ENCODE measurements around the gene KLHL29. TPM values are rescaled to one million over a fixed set of nuclear protein-coding genes. Genes with fewer than 3 reads are reported as not detected.

KLHL29 gene
- polyA plus RNA-seq, 1 of the 3 experiments (the other 2 are of a cell fraction), result 4.6 TPM

DNA sequence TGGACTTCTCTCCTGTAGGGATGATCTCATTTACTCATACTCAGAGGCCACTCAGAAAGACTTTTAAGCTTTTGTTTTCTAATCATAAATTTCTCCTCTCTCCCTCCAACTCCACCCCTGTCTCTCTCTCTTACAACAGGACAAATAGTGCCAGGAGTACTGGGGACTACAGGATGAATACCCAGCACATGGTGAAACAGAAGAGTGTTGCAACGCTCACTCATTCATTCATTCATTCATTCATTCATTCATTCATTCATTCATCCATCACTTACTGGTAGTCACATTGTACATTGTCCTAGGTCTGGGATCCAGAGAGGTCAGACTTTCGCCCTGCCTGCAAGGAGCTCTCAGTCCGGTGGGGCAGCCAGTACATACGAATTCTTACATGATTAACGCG, 97.6 kb downstream of the KLHL29 start:
- no peak for TF ChIP-seq FOXJ3 (CRISPR knock-in tag; IDR thresholded peaks at IDR 0.05)
- TF ChIP-seq TEAD4 (IDR thresholded peaks at IDR 0.05; ENCODE audit: borderline replicate concordance, insufficient read depth), result no peak
- no peak for TF ChIP-seq ELF1 (IDR thresholded peaks at IDR 0.05)
- no peak for TF ChIP-seq YY1 (IDR thresholded peaks at IDR 0.05; ENCODE audit: low read depth)
- no peaks in the 10 kb centered on the region for H4K20me1 ChIP-seq (ENCODE audit: insufficient read depth)
- no peak overlapping the region for H3K9ac ChIP-seq
- no peak overlapping the region for H3K4me2 ChIP-seq
- CTCF ChIA-PET, result interaction anchor here (0.9 to 2.4 kb wide), 4 partner anchors 9 to 18 kb away, joined by 3 to 9 read pairs (median 3); no protein-coding TSS in a partner anchor
- no peaks in the 10 kb centered on the region for H3K9me2 ChIP-seq
- H3F3A ChIP-seq (replicated peaks; ENCODE audit: insufficient read depth), result no peaks in the 10 kb centered on the region
- no peak overlapping the region for H3K4me3 ChIP-seq (ENCODE audit: low read depth in 2 of 2, low read length in 1 of 2)
- H3K9me3 ChIP-seq, result no peaks in the 10 kb centered on the region
- H3K36me3 ChIP-seq (replicated peaks in 1 of 2; ENCODE audit: control insufficient read depth in 1 of 2, insufficient read depth in 2 of 2, low read length in 1 of 2), result no peaks in the 10 kb centered on the region
- DNase-seq, result no peak
- no peaks in the 10 kb centered on the region for H3K27me3 ChIP-seq (ENCODE audit: insufficient read depth)
- POLR2A ChIA-PET, result no interaction called here
- no peaks in the 10 kb centered on the region for H3K79me2 ChIP-seq (ENCODE audit: insufficient read depth)
- no peak overlapping the region for H2AFZ ChIP-seq (ENCODE audit: low read depth)
- 93% methylated on average over 6 of the region's 6 CpGs for WGBS (ENCODE audit: low lambda C conversion rate)
- H3K27ac ChIP-seq (ENCODE audit: low read depth in 2 of 2, low read length in 1 of 2), result no peak overlapping the region
- peaks cover 14 to 15% of the 10 kb centered on the region in 2 experiments; a peak in 2 of 4 replicates for H3K4me1 ChIP-seq (ENCODE audit: control insufficient read depth in 1 of 2, insufficient read depth in 2 of 2, low read depth in 1 of 2, low read length in 1 of 2)

DNA sequence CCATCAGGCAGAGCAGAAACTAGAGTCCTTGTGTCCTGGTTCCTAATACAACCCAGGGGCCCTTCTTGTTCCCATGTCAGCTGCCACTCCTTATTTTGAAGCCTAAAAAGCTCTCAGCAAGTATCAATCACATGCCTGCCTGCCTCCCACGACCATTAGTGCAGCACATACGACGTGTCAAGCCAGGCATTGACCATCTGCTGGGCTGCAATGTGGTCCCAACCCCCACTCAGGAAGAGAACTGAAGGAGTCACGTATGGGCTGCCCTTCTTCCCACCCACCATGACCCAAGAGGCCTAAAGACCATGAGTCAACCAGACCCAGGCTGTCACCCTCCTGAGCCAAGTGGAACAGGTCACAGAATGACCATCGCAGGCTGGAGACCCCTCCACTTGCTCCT, 98.8 kb downstream of the KLHL29 start:
- Histone ChIP-seq H3K4me2 (no peak overlapping the region), H3K4me3 (ENCODE audit: low read depth in 2 of 2, low read length in 1 of 2) (no peak overlapping the region), H3K4me1 (ENCODE audit: control insufficient read depth in 1 of 2, insufficient read depth in 2 of 2, low read depth in 1 of 2, low read length in 1 of 2) (peaks cover 9 to 14% of the 10 kb centered on the region in 2 experiments; a peak in 2 of 4 replicates), H3K9me3 (no peaks in the 10 kb centered on the region), H3K9ac (no peak overlapping the region), H3F3A (replicated peaks; ENCODE audit: insufficient read depth) (no peaks in the 10 kb centered on the region), H3K9me2 (no peaks in the 10 kb centered on the region), H3K27me3 (ENCODE audit: insufficient read depth) (no peaks in the 10 kb centered on the region), H3K27ac (ENCODE audit: low read depth in 2 of 2, low read length in 1 of 2) (no peak overlapping the region), H3K36me3 (replicated peaks in 1 of 2; ENCODE audit: control insufficient read depth in 1 of 2, insufficient read depth in 2 of 2, low read length in 1 of 2) (no peaks in the 10 kb centered on the region), H3K79me2 (ENCODE audit: insufficient read depth) (no peaks in the 10 kb centered on the region), H4K20me1 (ENCODE audit: insufficient read depth) (no peaks in the 10 kb centered on the region), H2AFZ (ENCODE audit: low read depth) (no peak overlapping the region)
- ChIA-PET POLR2A (no interaction called here), CTCF (interaction anchor here (0.8 to 2.4 kb wide), 2 partner anchors 8 to 34 kb away, joined by 3 to 9 read pairs; no protein-coding TSS in a partner anchor)
- 82% methylated on average over 5 of the region's 5 CpGs for WGBS (ENCODE audit: low lambda C conversion rate)
- TF ChIP-seq, protein P1, sequence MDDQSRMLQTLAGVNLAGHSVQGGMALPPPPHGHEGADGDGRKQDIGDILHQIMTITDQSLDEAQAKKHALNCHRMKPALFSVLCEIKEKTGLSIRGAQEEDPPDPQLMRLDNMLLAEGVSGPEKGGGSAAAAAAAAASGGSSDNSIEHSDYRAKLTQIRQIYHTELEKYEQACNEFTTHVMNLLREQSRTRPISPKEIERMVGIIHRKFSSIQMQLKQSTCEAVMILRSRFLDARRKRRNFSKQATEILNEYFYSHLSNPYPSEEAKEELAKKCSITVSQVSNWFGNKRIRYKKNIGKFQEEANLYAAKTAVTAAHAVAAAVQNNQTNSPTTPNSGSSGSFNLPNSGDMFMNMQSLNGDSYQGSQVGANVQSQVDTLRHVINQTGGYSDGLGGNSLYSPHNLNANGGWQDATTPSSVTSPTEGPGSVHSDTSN (IDR thresholded peaks at IDR 0.05), result no peak
- TF ChIP-seq FOXM1 (IDR thresholded peaks at IDR 0.05; ENCODE audit: low read depth) (no peak), SIN3A (IDR thresholded peaks at IDR 0.05; ENCODE audit: borderline replicate concordance, low read depth, low read length) (no peak), ELF1 (IDR thresholded peaks at IDR 0.05) (no peak), GABPA (IDR thresholded peaks at IDR 0.05; ENCODE audit: low read depth) (no peak), SMC3 (IDR thresholded peaks at IDR 0.05; ENCODE audit: low read depth, low read length) (no peak), TCF12 (IDR thresholded peaks at IDR 0.05) (no peak), GATA2 (CRISPR knock-in tag; IDR thresholded peaks at IDR 0.05) (no peak)
- TF ChIP-seq, protein P2, sequence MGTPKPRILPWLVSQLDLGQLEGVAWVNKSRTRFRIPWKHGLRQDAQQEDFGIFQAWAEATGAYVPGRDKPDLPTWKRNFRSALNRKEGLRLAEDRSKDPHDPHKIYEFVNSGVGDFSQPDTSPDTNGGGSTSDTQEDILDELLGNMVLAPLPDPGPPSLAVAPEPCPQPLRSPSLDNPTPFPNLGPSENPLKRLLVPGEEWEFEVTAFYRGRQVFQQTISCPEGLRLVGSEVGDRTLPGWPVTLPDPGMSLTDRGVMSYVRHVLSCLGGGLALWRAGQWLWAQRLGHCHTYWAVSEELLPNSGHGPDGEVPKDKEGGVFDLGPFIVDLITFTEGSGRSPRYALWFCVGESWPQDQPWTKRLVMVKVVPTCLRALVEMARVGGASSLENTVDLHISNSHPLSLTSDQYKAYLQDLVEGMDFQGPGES (IDR thresholded peaks at IDR 0.05; ENCODE audit: low read depth, low read length), result no peak
- TF ChIP-seq, protein P3, sequence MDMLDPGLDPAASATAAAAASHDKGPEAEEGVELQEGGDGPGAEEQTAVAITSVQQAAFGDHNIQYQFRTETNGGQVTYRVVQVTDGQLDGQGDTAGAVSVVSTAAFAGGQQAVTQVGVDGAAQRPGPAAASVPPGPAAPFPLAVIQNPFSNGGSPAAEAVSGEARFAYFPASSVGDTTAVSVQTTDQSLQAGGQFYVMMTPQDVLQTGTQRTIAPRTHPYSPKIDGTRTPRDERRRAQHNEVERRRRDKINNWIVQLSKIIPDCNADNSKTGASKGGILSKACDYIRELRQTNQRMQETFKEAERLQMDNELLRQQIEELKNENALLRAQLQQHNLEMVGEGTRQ (IDR thresholded peaks at IDR 0.05; ENCODE audit: borderline replicate concordance, low read depth, low read length), result no peak
- TF ChIP-seq, protein P4, sequence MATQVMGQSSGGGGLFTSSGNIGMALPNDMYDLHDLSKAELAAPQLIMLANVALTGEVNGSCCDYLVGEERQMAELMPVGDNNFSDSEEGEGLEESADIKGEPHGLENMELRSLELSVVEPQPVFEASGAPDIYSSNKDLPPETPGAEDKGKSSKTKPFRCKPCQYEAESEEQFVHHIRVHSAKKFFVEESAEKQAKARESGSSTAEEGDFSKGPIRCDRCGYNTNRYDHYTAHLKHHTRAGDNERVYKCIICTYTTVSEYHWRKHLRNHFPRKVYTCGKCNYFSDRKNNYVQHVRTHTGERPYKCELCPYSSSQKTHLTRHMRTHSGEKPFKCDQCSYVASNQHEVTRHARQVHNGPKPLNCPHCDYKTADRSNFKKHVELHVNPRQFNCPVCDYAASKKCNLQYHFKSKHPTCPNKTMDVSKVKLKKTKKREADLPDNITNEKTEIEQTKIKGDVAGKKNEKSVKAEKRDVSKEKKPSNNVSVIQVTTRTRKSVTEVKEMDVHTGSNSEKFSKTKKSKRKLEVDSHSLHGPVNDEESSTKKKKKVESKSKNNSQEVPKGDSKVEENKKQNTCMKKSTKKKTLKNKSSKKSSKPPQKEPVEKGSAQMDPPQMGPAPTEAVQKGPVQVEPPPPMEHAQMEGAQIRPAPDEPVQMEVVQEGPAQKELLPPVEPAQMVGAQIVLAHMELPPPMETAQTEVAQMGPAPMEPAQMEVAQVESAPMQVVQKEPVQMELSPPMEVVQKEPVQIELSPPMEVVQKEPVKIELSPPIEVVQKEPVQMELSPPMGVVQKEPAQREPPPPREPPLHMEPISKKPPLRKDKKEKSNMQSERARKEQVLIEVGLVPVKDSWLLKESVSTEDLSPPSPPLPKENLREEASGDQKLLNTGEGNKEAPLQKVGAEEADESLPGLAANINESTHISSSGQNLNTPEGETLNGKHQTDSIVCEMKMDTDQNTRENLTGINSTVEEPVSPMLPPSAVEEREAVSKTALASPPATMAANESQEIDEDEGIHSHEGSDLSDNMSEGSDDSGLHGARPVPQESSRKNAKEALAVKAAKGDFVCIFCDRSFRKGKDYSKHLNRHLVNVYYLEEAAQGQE (IDR thresholded peaks at IDR 0.05; ENCODE audit: low read depth, low read length), result no peak
- no peak for DNase-seq

Measured in SK-N-SH (cell line).